ENCODE measurements around the gene HIGD1C. TPM values are rescaled to one million over a fixed set of nuclear protein-coding genes. Genes with fewer than 3 reads are reported as not detected.

HIGD1C gene
- total RNA-seq, 2 experiments from 2014 or later, result not detected

GRCh38 chr12:51019927-51020326, 67.6 kb downstream of the HIGD1C start:
- intact Hi-C loops (cut with micrococcal nuclease), result no loop called here
- ChIA-PET CTCF (interaction anchor here (1.5 to 2.9 kb wide), 3 partner anchors 8 to 233 kb away, joined by 3 to 17 read pairs (median 5); no protein-coding TSS in a partner anchor), POLR2A (interaction anchor here (0.8 kb wide), 1 partner anchor 21 kb away, joined by 3 read pairs; no protein-coding TSS in a partner anchor)
- no peak for DNase-seq
- Mint-ChIP-seq H3K27ac (no peak overlapping the region), H3K9me3 (no peaks in the 10 kb centered on the region), H3K27me3 (no peaks in the 10 kb centered on the region), H3K4me3 (no peak overlapping the region), H3K36me3 (ENCODE audit: low read depth) (peaks cover 12% of the 10 kb centered on the region), H3K4me1 (ENCODE audit: low read depth) (peaks cover 52% of the 10 kb centered on the region)
- TF ChIP-seq, protein P1, sequence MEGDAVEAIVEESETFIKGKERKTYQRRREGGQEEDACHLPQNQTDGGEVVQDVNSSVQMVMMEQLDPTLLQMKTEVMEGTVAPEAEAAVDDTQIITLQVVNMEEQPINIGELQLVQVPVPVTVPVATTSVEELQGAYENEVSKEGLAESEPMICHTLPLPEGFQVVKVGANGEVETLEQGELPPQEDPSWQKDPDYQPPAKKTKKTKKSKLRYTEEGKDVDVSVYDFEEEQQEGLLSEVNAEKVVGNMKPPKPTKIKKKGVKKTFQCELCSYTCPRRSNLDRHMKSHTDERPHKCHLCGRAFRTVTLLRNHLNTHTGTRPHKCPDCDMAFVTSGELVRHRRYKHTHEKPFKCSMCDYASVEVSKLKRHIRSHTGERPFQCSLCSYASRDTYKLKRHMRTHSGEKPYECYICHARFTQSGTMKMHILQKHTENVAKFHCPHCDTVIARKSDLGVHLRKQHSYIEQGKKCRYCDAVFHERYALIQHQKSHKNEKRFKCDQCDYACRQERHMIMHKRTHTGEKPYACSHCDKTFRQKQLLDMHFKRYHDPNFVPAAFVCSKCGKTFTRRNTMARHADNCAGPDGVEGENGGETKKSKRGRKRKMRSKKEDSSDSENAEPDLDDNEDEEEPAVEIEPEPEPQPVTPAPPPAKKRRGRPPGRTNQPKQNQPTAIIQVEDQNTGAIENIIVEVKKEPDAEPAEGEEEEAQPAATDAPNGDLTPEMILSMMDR (IDR thresholded peaks at IDR 0.05), result no peak
- ATAC-seq, result no peak

Other genes starting within 250 kb of the HIGD1C start
- 10 to 100 TPM; 46.6 to 49.8 TPM for gene ATF1, start 188.4 kb upstream of the HIGD1C start, total RNA-seq
- gene TMPRSS12, start 109.6 kb upstream of the HIGD1C start, total RNA-seq, result not detected
- 10 to 100 TPM; 21.6 to 23.9 TPM for gene SLC11A2, start 73.8 kb downstream of the HIGD1C start, total RNA-seq
- 10 to 100 TPM; 71.6 to 81.5 TPM for gene LETMD1, start 95.8 kb downstream of the HIGD1C start, total RNA-seq
- gene CSRNP2, start 131.1 kb downstream of the HIGD1C start, total RNA-seq, result 1 to 10 TPM; 9.2 to 9.6 TPM
- 10 to 100 TPM; 27.4 to 27.9 TPM for gene TFCP2, start 220.6 kb downstream of the HIGD1C start, total RNA-seq

Data from activated CD8-positive, alpha-beta T cell treated with anti-CD3 and anti-CD28 coated beads for 36 hours (primary cell).